Anterior cingulate cortex (tissue), 58 donors: Measurements from ENCODE around the gene SMIM21.

Experiments
- DNase-seq, 58 donors: peaks; one replicate each; lab custom pipeline; 2025; lab: John Stamatoyannopoulos, UW

The SMIM21 gene

GRCh38 chr18:75378376-75379315 lies 48.9 kb downstream of the SMIM21 start:
- no peak for DNase-seq

- no peak for DNase-seq
Observed at GRCh38 chr18:75377926-75378325, 49.6 kb downstream of the SMIM21 start.

GRCh38 chr18:75377258-75377657 lies 50.2 kb downstream of the SMIM21 start:
- DNase-seq: no peak

DNA sequence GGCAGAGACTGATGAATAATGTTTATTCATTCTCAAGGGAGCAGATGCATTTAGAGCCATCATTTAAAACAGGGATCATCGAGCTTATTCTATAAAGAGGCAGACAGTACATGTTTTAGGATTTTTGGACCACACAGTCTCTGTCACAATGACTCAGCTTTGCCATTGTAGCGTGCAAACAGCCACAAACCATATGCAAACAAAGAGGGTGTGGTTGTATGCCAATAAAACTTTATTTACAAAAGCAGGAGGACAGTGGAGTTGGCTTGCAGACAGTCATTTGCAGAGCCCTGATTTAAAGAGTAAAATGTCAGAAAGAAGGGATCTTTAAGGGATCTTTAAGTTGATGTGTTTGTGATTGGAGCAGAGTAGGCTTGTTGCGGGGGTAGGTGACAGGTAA lies 51.5 kb downstream of the SMIM21 start:
- DNase-seq: no peak

- DNase-seq: no peak
Observed at GRCh38 chr18:75375341-75375740, 52.2 kb downstream of the SMIM21 start.

GRCh38 chr18:75374466-75374865 lies 53.0 kb downstream of the SMIM21 start:
- DNase-seq: no peak

DNA sequence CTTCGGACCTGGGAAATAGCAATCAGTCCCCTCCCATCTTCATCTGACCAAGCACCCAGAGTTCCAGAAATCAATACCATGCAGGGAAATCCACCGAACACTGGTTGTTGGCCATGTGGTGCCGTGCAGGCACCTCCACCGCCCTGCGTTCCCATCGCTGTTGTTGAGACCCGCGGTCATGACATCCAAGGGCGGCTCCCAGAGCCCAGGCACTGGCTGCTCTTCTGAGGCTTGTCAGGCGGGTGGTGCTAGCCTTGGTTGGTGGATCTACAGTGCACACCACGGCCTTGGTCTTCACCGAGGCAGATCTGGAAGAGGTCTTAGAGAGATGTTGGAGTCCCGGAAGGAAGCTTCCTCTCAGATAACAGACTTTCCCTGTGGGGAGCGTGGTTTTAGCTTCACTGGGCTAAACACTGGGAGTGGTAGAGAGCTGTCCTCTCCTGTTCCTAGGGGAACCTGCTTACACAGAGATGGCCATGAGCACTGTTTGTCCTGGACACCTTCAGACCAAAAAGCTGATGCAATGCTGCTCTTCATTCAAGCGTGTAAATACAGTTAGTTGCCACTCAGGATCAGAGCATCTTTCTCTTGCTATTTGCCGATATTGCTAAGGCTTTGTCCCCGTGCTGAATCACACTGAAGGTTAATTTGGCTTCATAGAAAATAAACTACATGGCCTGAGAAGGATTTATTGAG lies 58.3 kb downstream of the SMIM21 start:
- DNase-seq: no peak

GRCh38 chr18:75365837-75366236 lies 61.7 kb downstream of the SMIM21 start:
- no peak for DNase-seq

DNA sequence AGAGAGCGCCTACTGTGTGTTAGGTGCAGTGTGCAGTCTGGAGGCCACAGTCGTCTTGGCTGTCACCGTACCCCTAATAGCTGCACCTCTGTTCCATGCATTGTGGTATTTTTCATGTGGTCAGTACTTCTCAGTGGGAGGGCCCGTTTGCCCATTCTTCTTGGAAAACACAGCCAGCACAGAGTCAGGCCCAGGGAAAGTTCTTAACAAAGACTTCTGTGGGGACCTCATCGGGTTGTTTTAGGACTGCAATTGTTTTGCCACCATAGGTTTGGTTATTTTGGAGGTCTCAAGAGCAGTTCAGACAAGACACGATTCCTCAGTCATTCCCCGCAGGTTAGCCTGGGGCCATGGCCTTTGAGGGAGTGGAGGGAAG lies 62.3 kb downstream of the SMIM21 start:
- no peak for DNase-seq

DNA sequence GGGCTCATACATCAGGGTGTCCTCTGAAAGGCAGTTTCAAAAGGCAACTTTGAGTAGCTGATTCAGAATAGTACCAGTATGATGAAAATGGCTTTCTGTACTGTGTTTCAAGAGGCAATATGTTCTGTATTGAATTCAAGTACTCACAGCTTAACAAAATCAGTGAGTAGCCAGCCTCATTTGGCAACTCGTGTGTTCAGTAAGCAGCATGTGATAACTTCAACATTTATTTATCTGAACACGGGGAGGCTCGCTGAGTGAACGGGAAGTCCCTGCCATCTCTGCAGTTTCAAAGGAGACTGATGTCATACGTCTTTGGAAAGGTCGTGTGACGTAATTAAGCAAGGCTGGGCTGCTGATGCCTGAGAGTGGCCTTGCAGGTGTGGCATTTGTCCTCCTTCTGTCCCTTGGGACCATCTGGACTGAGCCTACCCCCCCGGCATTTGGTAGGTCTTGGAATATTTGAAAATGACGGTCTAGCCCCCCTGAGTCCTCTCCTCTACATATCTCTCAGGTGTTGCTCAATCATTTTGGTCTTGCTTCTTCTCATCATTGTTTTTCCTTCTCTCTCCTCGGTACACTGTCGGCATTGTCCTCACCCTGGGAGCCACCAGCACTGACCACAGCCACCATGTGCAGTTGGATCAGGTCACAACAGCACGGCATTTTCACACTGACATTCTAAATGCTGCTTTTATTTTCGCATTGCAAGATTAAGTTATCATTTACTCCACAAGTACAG lies 62.8 kb downstream of the SMIM21 start:
- no peak for DNase-seq

DNA sequence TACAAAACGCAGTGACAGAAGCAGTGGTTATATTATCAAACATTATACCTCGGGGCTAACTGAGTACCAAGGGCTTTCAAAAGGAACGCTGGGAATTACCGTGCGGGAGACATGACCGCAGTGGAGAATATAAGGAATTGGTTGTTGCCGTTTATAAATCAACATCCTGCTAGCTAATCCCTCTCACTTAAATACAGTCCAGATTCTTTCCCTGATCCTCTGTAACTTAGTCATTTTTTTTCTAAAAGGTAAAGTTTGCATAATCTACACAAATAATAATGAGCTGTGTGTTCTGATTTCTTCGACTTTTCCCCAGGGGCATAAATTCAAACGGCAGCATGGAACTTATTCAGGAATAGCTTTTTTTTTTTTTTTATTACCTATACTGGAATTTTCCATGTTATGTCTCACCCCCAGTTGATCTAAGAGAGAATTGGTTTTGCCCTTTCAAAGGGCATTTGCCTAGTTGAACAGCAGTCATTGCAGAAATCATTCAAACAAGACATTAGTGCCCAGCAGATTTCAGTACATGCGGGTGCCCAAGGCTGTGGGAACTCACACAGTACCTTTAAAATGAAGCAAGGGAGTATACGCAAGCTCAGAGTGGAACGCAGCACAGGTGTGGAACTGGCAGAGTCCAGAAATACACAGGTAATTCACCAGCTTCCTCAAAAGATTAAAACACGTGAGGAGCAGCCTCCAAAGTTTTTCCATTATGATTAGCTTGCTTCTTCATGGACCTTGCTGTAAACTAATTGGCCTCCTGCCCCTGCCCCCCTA lies 63.9 kb downstream of the SMIM21 start:
- no peak for DNase-seq

DNA sequence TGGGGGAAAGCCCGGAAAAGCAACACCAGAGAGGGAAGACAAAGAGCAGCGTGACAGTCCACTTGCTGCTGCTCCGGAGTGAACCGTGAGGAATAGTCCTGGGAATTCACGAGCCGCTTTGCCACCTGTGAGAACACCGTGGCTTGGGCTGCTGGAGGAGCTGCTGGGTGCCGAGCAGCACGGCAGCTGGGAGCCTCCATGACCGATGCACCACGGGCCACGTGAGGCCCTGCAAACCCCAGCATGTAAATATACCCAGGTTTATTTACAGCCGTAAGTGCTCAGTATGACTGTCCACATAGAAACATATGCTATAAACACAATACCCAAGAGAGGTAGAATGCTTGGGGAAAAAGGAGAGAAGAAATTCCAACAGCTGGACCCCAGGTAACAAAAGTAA lies 65.1 kb downstream of the SMIM21 start:
- no peak for DNase-seq

DNA sequence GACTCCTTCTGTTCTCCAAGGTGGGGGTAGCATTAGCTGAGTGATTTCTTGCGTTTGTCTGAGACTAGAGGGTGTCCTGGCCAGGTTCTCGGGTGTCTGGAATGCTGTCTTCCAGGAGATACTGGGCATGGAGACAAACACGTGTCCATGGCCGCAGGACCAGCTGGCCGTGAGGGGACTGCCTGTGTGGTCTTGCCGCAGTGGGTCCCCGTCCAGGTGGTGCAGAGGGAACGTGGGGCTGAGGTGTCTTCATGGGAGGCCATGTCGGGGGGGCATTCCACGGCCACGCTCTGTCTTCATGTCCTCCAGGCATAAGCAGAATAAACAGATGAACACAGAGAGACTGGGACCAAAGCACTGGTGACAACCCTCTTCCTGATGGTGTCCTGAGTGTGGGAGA lies 66.6 kb downstream of the SMIM21 start:
- no peak for DNase-seq

GRCh38 chr18:75360215-75360614 lies 67.3 kb downstream of the SMIM21 start:
- DNase-seq: no peak
